A549 (cell line): Measurements from ENCODE around the gene PTPRN2. TPM values are rescaled to one million over a fixed set of nuclear protein-coding genes. Genes with fewer than 3 reads are reported as not detected.

ENCODE experiments used
- ATAC-seq, 2 experiments: fragments of 200-7000 bp in 1 of 2; fragments of >200 bp in 1 of 2; cut with Nextera tagmentation in 1 of 2; cut with Tn5 transposase in 1 of 2; 3 replicates each; pipeline versions ENCODE4 v1.8.0 to v1.9.1; 2018 to 2020; ENCODE audit warnings: mild to moderate bottlenecking in 1 of 2, moderate library complexity in 1 of 2
- CTCF ChIA-PET: fragments of 300-600 bp; sonication (Branson Sonifier 250); formaldehyde crosslinking; extraction: SDS; loops from one replicate; lab custom pipeline; 2021; ENCODE audit warnings: antibody characterized with exemption, inconsistent platforms; lab: Yijun Ruan, JAX
- POLR2A ChIA-PET: fragments of 350-600 bp; formaldehyde crosslinking; extraction: SDS; loops from one replicate; lab custom pipeline; 2021; ENCODE audit warnings: antibody characterized with exemption, inconsistent platforms; lab: Yijun Ruan, JAX
- DNase-seq, 2 experiments: peaks; one replicate each; pipeline versions ENCODE4 v3.0.0 to v3.0.0-alpha.2; 2011 to 2016; ENCODE audit warnings: low read depth in 1 of 2, low spot score in 1 of 2
- FAIRE-seq: peaks from 2 replicates; lab custom pipeline; 2011; peaks lifted over from hg19 to GRCh38; lab: Jason Lieb, UNC
- H3K27ac ChIP-seq, 2 experiments: fragments of >200 bp; sonication (Bioruptor Twin); formaldehyde crosslinking; 3 replicates each; pipeline ENCODE4 v1.5.1; 2016 to 2017
- H3K4me1 ChIP-seq: fragments of >200 bp; sonication (Bioruptor Twin); formaldehyde crosslinking; 3 replicates; pipeline ENCODE4 v1.6.1; 2016
- H3K4me2 ChIP-seq: fragments of >200 bp; sonication (Bioruptor Twin); formaldehyde crosslinking; 3 replicates; pipeline ENCODE4 v1.6.1; 2016
- H3K4me3 ChIP-seq: fragments of >200 bp; sonication (Bioruptor Twin); formaldehyde crosslinking; 3 replicates; pipeline ENCODE4 v1.5.1; 2016
- H3K9me3 ChIP-seq: fragments of >200 bp; sonication (Bioruptor Twin); formaldehyde crosslinking; 3 replicates; pipeline ENCODE4 v1.6.1; 2016
- ATOH8 ChIP-seq: fragments of 250-450 bp; sonication (Bioruptor Pico); IDR thresholded peaks from 2 replicates; pipeline ENCODE4 v1.5.0; 2020; ENCODE audit warnings: low read depth, mild to moderate bottlenecking, moderate library complexity
- BCL3 ChIP-seq: fragments of >200 bp; sonication (Bioruptor Twin); formaldehyde crosslinking; IDR thresholded peaks from 3 replicates; pipeline ENCODE4 v1.6.1; 2016
- CHD2 ChIP-seq: fragments of 150-350 bp; IDR thresholded peaks from 2 replicates; pipeline ENCODE4 v1.6.1; 2014; ENCODE audit warnings: low read length; ENCODE audit not compliant: partially characterized antibody
- CTCF ChIP-seq: fragments of >200 bp; sonication (Bioruptor Twin); formaldehyde crosslinking; IDR thresholded peaks from 3 replicates; pipeline ENCODE4 v1.5.1; 2016
- EHF ChIP-seq: fragments of 250-450 bp; sonication (Bioruptor Pico); IDR thresholded peaks from 2 replicates; pipeline ENCODE4 v1.5.0; 2020; ENCODE audit warnings: mild to moderate bottlenecking
- EP300 ChIP-seq, 2 experiments: fragments of >200 bp; sonication (Bioruptor Twin); formaldehyde crosslinking; IDR thresholded peaks; 2 replicates in 1 of 2; 3 replicates in 1 of 2; pipeline ENCODE4 v1.6.1; 2016 to 2017
- ESRRA ChIP-seq: fragments of 150-350 bp; IDR thresholded peaks from 2 replicates; pipeline ENCODE4 v1.6.1; 2014; ENCODE audit warnings: mild to moderate bottlenecking, low read length, borderline replicate concordance
- FOSL2 ChIP-seq, 2 experiments: fragments of 450-650 bp in 1 of 2; fragments of >200 bp in 1 of 2; sonication (Bioruptor Twin) in 1 of 2; formaldehyde crosslinking; IDR thresholded peaks; 2 replicates each; pipeline versions ENCODE4 v1.5.0 to v1.6.1; 2016 to 2020; ENCODE audit warnings: mild to moderate bottlenecking in 1 of 2, moderate library complexity in 1 of 2
- FOXS1 ChIP-seq: fragments of 250-450 bp; sonication (Bioruptor Pico); IDR thresholded peaks from 2 replicates; pipeline ENCODE4 v1.5.0; 2020; ENCODE audit warnings: mild to moderate bottlenecking, moderate library complexity
- HEYL ChIP-seq: fragments of 250-450 bp; sonication (Bioruptor Pico); IDR thresholded peaks from 2 replicates; pipeline ENCODE4 v1.8.0; 2021; ENCODE audit warnings: mild to moderate bottlenecking, moderate library complexity
- HOXB13 ChIP-seq: fragments of 250-450 bp; sonication (Bioruptor Pico); IDR thresholded peaks from 2 replicates; pipeline ENCODE4 v1.5.0; 2020; ENCODE audit warnings: low read depth, mild to moderate bottlenecking, moderate library complexity
- KDM1A ChIP-seq: fragments of 200-600 bp; sonication (generic); IDR thresholded peaks from 2 replicates; pipeline ENCODE4 v1.6.1; 2016; ENCODE audit warnings: low read depth, mild to moderate bottlenecking
- PHF8 ChIP-seq: fragments of 200-600 bp; sonication (generic); IDR thresholded peaks from 2 replicates; pipeline ENCODE4 v1.6.1; 2016; ENCODE audit warnings: low read depth, mild to moderate bottlenecking, antibody characterized with exemption, moderate library complexity, borderline replicate concordance
- POLR2A ChIP-seq: IDR thresholded peaks from 2 replicates; pipeline ENCODE4 v1.6.1; 2012; ENCODE audit warnings: mild to moderate bottlenecking, low read length
- RAD21 ChIP-seq, 2 experiments: fragments of >200 bp in 1 of 2; sonication (Bioruptor Twin) in 1 of 2; formaldehyde crosslinking in 1 of 2; IDR thresholded peaks in 1 of 2; conservative IDR thresholded peaks in 1 of 2; 2 replicates in 1 of 2; 3 replicates in 1 of 2; pipeline ENCODE4 v1.6.1; 2012 to 2018; ENCODE audit warnings: inconsistent platforms in 1 of 2
- RCOR1 ChIP-seq: fragments of 150-350 bp; IDR thresholded peaks from 2 replicates; pipeline ENCODE4 v1.6.1; 2014; ENCODE audit warnings: antibody characterized with exemption, low read length, low read depth
- REST ChIP-seq: fragments of 200-600 bp; sonication (generic); IDR thresholded peaks from 2 replicates; pipeline ENCODE4 v1.6.1; 2016; ENCODE audit warnings: antibody characterized with exemption, mild to moderate bottlenecking, moderate library complexity
- TFCP2L1 ChIP-seq: fragments of 250-450 bp; sonication (Bioruptor Pico); IDR thresholded peaks from 2 replicates; pipeline ENCODE4 v1.5.0; 2021; ENCODE audit warnings: mild to moderate bottlenecking
- TP53 ChIP-seq: fragments of 250-450 bp; sonication (Bioruptor Pico); IDR thresholded peaks from 2 replicates; pipeline ENCODE4 v1.5.0; 2021; ENCODE audit warnings: mild to moderate bottlenecking, moderate library complexity
- USF2 ChIP-seq: fragments of 450-650 bp; IDR thresholded peaks from 2 replicates; pipeline ENCODE4 v1.6.1; 2014; ENCODE audit warnings: antibody characterized with exemption
- ZNF302 ChIP-seq: fragments of 250-450 bp; sonication (Bioruptor Pico); IDR thresholded peaks from 2 replicates; pipeline ENCODE4 v1.9.0; 2021; ENCODE audit warnings: inconsistent platforms, mild to moderate bottlenecking, moderate library complexity
- WGBS: methylation state at CpG from one replicate; pipeline ENCODE4 v1.1.6; 2017; ENCODE audit errors: missing lambda C conversion rate; 5-methylcytosine and 5-hydroxymethylcytosine counted together
- polyA plus RNA-seq, 4 experiments: library from polyadenylated mRNA; depleted of rRNA in 3 of 4; stranded (reverse); fragments of >200 nt; fragmentation: RNase III in 1 of 4; extraction: RNeasy Plus Mini Kit Qiagen cat#74134 plus additional on column Dnase treatment in 1 of 4; gene quantifications; 2 replicates in 3 of 4; 3 replicates in 1 of 4; pipeline ENCODE4 v1.2.3, GENCODE V29; 2011 to 2017

PTPRN2 gene
- polyA plus RNA-seq, 2 of the 4 experiments (the other 2 are of a cell fraction), result 0.41 to 1.2 TPM

- FAIRE-seq, result no peak
- DNase-seq, result no peak
- Histone ChIP-seq H3K9me3 (no peaks in the 10 kb centered on the region), H3K4me3 (no peak overlapping the region), H3K4me1 (no peaks in the 10 kb centered on the region), H3K27ac (no peak overlapping the region), H3K4me2 (no peak overlapping the region)
- ChIA-PET CTCF (no interaction called here), POLR2A (no interaction called here)
- ATAC-seq, result no peak
- WGBS, result 13% methylated on average over 3 of the region's 3 CpGs
- TF ChIP-seq CHD2 (no peak), HOXB13 (CRISPR knock-in tag) (no peak), REST (no peak), EP300 (IDR thresholded peaks at IDR 0.05) (no peak), HEYL (no peak), EHF (CRISPR knock-in tag) (no peak), KDM1A (no peak), FOSL2 (IDR thresholded peaks at IDR 0.05) (no peak), FOSL2 (CRISPR knock-in tag; IDR thresholded peaks at IDR 0.05) (no peak), TP53 (CRISPR knock-in tag) (no peak)
Observed at GRCh38 chr7:157821959-157822687, 765.5 kb downstream of the PTPRN2 start.

- Histone ChIP-seq H3K9me3 (no peaks in the 10 kb centered on the region), H3K4me3 (no peak overlapping the region), H3K4me2 (no peak overlapping the region), H3K4me1 (no peaks in the 10 kb centered on the region), H3K27ac (no peak overlapping the region)
- no peak for TF ChIP-seq KDM1A
- TF ChIP-seq PHF8, result no peak
- no peak for TF ChIP-seq POLR2A
- no peak for TF ChIP-seq RCOR1
- TF ChIP-seq BCL3, result no peak
- no peak for TF ChIP-seq ESRRA
- TF ChIP-seq FOXS1 (CRISPR knock-in tag), result no peak
- no peak for TF ChIP-seq USF2
- TF ChIP-seq TFCP2L1 (CRISPR knock-in tag), result no peak
- no peak for TF ChIP-seq RAD21 (conservative IDR thresholded peaks at IDR 0.05 in 1 of 2, IDR thresholded peaks at IDR 0.05 in 1 of 2)
- TF ChIP-seq CTCF, result no peak
- no peak for TF ChIP-seq ATOH8
- TF ChIP-seq ZNF302, result no peak
- 8% methylated on average over 4 of the region's 4 CpGs for WGBS
- no peak for ATAC-seq
- no peak for DNase-seq
- ChIA-PET POLR2A (no interaction called here), CTCF (no interaction called here)
- FAIRE-seq, result no peak
Observed at GRCh38 chr7:157820796-157821195, 766.8 kb downstream of the PTPRN2 start.
